Measurements from ENCODE around the gene RELN. TPM values are rescaled to one million over a fixed set of nuclear protein-coding genes. Genes with fewer than 3 reads are reported as not detected.

Gene RELN
- total RNA-seq, 2 donors from 2014 or later, result 1.1 to 1.4 TPM

DNA sequence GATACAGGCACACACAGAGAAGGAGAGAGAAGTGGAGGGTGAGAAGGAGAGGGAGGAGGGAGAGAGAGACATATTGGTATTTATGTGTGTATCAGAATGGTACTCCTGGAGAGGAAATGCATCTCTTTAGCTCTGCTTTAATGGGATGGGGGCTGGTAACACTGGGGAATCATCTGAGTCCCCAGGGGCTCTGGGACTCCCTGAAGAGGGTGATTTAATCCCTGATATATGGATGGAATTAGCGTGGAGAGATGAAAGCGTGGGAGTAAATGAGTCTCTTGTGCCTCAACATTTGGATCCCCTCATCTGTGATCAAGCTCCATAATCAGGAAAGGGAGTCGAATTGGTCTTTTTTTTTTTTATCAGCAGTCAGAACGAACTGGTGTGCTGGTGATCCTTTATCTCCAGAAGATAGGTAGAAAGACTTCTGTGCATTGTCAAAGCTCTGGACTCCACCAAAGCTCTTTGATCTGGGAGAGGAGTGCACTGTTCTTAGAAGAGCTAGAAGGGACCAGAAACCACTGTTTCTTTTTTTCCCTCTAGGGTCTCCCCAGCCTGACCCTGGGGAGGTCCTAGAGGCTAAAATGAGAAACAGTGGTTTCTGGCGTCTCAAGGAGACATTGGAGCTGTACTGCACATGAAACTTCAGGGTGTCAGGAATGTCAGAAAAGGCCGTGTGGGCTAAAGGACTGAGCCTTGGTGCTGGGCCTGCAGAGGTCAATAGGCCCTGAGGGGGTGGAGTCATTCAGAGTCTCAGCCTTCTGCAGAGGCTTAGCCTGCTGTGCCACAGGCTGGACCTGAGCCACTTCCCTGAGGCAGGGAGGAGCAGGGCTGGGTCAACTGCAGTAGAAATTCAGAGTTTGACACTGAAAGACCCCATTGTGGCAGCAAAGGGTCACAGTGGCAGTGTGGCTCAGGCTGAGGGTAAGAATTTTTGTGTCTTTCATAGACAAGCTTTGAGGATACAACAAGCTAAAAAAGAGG, 309.0 kb downstream of the RELN start:
- no peaks in the 10 kb centered on the region for H3K9me3 ChIP-seq
- H3K27me3 ChIP-seq, result no peaks in the 10 kb centered on the region
- no peak overlapping the region for H3K27ac ChIP-seq
- no peaks in the 10 kb centered on the region for H3K36me3 ChIP-seq
- no peak for DNase-seq
- TF ChIP-seq, protein P1, sequence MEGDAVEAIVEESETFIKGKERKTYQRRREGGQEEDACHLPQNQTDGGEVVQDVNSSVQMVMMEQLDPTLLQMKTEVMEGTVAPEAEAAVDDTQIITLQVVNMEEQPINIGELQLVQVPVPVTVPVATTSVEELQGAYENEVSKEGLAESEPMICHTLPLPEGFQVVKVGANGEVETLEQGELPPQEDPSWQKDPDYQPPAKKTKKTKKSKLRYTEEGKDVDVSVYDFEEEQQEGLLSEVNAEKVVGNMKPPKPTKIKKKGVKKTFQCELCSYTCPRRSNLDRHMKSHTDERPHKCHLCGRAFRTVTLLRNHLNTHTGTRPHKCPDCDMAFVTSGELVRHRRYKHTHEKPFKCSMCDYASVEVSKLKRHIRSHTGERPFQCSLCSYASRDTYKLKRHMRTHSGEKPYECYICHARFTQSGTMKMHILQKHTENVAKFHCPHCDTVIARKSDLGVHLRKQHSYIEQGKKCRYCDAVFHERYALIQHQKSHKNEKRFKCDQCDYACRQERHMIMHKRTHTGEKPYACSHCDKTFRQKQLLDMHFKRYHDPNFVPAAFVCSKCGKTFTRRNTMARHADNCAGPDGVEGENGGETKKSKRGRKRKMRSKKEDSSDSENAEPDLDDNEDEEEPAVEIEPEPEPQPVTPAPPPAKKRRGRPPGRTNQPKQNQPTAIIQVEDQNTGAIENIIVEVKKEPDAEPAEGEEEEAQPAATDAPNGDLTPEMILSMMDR (IDR thresholded peaks at IDR 0.05), result no peak
- H3K4me1 ChIP-seq, result no peaks in the 10 kb centered on the region
- H3K9ac ChIP-seq (ENCODE audit: low read depth in 2 of 2, low read length in 2 of 2), result no peak overlapping the region
- H3K4me3 ChIP-seq, result no peak overlapping the region
- intact Hi-C loops (cut with DNase I), result no loop called here

DNA sequence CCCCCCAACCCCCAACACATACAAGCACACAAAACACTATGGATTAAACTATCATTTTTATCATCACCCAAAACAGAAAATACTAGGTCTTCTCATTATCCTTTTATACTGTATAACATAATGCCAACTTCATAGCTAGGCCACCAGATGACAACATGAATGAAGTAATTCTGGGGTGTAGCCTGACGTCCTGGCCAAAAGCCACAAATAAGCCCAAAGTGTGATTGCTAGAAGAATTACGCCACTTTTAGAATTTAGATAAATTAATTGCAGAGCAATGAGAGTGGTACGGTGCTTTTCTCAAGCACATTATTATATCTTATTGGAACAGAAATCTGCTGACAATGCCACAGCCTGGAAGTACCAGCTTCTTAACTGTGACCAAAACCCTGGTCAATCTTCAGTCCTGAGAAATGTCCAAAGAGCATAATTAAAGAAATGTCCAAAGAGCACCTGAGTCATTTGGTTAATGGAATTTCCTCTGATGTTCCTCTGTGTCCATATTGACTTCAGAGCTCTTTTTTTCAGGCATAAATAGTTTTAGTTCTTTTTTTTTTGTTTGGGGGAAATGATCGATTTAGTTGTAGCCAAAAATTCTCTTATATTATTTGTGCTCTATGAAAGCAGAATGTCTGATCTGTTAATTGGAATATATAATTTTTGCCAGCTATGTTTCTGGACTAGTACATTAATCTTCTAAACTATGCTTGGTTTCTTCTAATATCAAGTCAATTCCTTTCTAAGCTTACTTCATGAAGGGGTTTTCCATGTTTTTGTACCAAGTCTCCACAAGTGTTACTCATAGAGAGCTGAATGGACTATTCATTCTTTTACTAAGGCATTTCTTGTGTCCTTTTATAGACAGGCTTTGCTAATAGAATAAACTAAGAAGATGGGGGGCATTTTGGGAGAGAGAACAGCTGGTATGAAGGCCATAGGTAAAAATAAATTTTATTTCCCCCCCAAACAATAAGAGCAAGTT, 310.0 kb downstream of the RELN start:
- Histone ChIP-seq H3K9me3 (no peaks in the 10 kb centered on the region), H3K36me3 (no peaks in the 10 kb centered on the region), H3K27ac (no peak overlapping the region), H3K27me3 (no peaks in the 10 kb centered on the region), H3K9ac (ENCODE audit: low read depth in 2 of 2, low read length in 2 of 2) (no peak overlapping the region), H3K4me3 (no peak overlapping the region), H3K4me1 (no peaks in the 10 kb centered on the region)
- intact Hi-C loops (cut with DNase I), result no loop called here
- TF ChIP-seq, protein P1 (IDR thresholded peaks at IDR 0.05), result no peak
- no peak for DNase-seq

DNA sequence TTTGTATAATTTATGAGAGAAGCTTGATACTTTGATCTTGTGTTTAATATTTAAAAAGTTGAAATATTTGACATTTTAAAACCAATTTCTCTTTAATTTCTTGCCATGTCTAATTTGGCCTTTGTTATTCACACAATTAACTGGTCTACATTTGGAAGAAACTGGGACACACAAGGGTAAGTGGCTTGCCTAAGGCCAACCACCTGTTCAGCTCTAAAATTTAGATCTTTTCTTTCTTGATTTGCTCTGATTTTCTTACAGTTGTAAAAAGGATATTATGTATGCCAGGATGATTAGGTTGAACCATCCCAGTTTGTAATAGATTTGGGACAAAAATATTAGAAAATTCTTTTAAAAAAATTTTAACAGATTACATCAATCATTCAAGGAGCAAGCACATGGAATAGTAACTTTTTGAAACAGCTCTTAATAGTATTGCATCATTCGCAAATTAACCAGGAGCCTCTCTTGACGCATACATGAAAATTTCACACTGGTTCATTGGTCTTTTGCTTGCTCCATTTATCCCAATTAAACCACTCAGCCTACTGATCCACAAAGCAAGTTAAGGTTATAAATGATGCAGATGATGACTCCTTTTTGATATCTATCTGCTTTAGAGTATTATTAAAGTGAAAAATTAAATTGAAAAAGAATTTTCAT, 321.0 kb downstream of the RELN start:
- intact Hi-C loops (cut with DNase I), result no loop called here
- H3K27me3 ChIP-seq, result no peaks in the 10 kb centered on the region
- H3K36me3 ChIP-seq, result no peaks in the 10 kb centered on the region
- no peak for DNase-seq
- H3K4me1 ChIP-seq, result no peaks in the 10 kb centered on the region
- no peaks in the 10 kb centered on the region for H3K9me3 ChIP-seq
- no peak overlapping the region for H3K4me3 ChIP-seq
- no peak overlapping the region for H3K9ac ChIP-seq (ENCODE audit: low read depth in 2 of 2, low read length in 2 of 2)
- TF ChIP-seq, protein P1 (IDR thresholded peaks at IDR 0.05), result no peak
- H3K27ac ChIP-seq, result no peak overlapping the region

DNA sequence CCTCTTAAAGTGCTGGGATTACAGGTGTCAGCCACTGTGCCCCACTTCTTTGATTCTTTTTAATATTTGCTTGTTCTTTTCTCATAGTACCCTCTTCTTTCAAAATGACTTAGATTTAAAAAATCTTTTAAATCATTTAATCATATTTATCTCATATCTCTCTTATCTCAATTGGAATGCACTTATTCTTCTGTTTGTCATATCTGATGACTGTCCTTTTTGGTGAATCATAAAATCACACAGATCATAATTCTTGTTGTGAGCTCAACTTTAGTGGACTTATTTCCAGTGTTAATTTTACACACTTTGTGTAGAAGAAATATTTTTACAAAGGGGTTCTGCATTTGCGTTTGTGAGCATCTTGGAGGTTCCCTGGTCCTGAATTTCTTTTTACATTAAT, 323.1 kb downstream of the RELN start:
- Histone ChIP-seq H3K36me3 (no peaks in the 10 kb centered on the region), H3K4me3 (no peak overlapping the region), H3K4me1 (no peaks in the 10 kb centered on the region), H3K27me3 (no peaks in the 10 kb centered on the region), H3K9me3 (no peaks in the 10 kb centered on the region), H3K9ac (ENCODE audit: low read depth in 2 of 2, low read length in 2 of 2) (no peak overlapping the region), H3K27ac (no peak overlapping the region)
- DNase-seq, result no peak
- TF ChIP-seq, protein P1 (IDR thresholded peaks at IDR 0.05), result no peak
- intact Hi-C loops (cut with DNase I), result no loop called here

DNA sequence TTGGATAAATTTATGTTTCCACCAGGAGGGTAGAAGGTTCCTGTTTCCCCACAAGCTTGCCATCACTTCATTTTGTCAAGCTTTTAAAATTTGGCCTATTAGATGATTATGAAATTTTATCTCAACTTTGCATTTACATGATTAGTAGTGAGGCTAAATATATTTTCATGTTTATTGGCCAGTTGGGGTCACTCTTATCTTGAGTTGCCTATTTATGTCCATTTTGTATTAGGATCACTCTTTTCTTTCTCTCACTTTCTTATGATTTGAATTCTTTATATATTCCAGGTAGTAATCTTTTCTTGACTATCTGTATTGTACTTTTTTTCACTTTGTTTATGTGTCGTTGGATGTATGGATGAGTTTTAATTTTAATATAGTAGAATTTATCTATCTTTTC, 324.9 kb downstream of the RELN start:
- DNase-seq, result no peak
- Histone ChIP-seq H3K9ac (ENCODE audit: low read depth in 2 of 2, low read length in 2 of 2) (no peak overlapping the region), H3K9me3 (no peaks in the 10 kb centered on the region), H3K4me3 (no peak overlapping the region), H3K4me1 (no peaks in the 10 kb centered on the region), H3K27ac (no peak overlapping the region), H3K27me3 (no peaks in the 10 kb centered on the region), H3K36me3 (no peaks in the 10 kb centered on the region)
- intact Hi-C loops (cut with DNase I), result no loop called here
- TF ChIP-seq, protein P1 (IDR thresholded peaks at IDR 0.05), result no peak
